GM21447 (cell line): Measurements from ENCODE around the gene RSPH9.
A peak's percentile ranks its signal among the peaks of the same experiment; 100 is the strongest.

Source experiments
- ATAC-seq: cut with Tn5 transposase; IDR thresholded peaks from one replicate; pipeline ENCODE4 v1.9.1; 2021; ENCODE audit not compliant: unreplicated experiment

RSPH9 gene

GRCh38 chr6:43644940-43645612 lies at the start of gene RSPH9:
Gene RSPH9 (plus strand): TSS chr6:43645036. CDS start chr6:43645099, 63 bp downstream.
- peak; percentile 70 for ATAC-seq

DNA sequence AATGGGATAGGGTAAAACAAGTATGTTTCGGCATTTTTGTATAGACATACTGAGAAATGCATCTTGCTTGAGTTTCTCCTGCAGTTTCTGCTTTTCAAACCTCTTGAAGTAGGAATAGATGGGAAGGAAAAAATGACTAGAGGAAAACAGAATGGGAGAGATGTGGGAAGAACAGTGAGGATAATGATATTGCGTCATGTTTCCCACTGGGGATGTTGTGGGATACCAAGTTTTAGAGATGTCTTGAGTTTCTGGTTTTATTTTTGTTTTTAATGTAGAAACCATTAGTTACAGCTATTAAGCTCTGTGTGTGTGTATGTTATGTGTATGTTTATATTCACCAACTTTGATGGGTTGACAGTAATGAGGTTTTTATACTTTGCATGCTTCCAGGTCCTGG lies 44.2 kb upstream of the RSPH9 start:
- no peak for ATAC-seq

DNA sequence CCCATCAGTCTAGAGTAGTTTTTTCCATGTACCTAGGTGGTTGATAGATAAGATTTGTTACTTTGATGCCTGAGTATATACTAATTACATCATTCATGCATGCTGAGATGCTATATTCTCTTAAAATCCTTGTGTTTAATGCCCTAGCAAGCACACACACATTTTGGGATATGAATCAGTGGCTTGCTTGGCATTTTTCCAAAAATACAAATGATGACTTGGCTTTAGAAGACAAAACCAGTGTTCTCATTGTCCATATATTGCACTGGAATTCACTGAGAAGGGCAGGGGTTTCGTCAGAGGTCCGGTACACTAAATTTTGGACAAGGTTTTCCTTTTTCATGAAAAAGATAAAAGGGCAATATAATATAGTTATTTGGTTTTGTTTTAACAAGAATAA lies 40.7 kb upstream of the RSPH9 start:
- ATAC-seq, result no peak

DNA sequence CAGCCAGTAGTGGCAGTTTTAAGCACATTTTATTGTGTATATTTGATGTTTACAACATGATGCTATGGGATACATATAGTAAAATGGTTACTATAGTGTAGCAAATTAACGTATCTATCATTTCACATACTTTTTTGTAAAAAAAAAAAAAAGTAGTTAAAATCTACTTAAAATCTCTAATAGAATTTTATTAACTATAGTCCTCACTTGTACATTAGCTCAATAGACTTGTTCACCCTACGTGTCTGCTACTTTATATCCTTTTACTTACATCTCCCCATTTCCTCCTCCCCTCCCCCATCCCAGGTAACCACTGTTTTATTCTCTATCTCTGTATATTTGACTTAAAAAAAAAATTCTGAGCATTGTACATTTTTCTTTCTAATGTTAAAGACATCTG lies 38.8 kb upstream of the RSPH9 start:
- no peak for ATAC-seq

DNA sequence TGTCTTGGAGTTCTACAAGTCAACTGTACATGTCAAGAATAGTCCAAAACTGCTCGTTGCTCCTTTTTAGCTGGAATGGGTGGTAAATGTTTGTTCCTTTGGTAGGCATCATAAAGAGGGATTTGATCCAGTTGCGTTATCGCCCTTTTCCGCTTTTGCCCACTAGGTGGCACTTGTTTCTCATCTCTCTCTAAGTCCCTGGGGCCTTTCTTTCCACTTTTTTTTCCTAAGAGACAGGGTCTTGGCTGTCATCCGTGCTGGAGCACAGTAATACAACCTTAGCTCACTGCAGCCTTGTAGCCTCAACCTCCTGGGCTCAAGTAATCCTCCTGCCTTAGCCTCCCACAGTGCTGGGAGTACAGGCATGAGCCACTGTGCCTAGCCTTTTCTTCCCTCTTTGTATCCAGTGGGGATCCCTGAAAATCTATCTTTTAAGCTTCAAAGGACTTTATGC lies 36.5 kb upstream of the RSPH9 start:
- ATAC-seq, result no peak

GRCh38 chr6:43608807-43609206 lies 36.0 kb upstream of the RSPH9 start:
- ATAC-seq, result no peak

DNA sequence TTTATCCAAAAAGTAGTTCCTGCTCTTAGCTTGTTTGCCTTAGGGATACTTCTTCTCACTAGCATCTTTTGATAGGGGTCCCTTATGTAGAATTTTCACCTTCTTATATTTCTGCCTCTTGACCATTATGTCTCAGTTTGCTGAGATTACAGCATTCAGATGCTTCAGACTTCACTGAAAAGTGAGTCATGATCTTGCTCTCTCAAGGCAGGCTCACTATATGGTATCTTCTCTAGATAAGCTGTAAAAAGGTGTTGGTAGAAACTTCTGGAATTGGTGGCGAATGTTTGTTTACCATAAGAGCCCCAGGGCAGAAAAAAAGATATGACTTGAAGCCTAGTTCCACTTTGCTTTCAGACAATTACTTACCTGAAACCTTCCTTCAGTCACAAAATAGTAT lies 35.4 kb upstream of the RSPH9 start:
- ATAC-seq, result no peak

GRCh38 chr6:43610431-43610830 lies 34.4 kb upstream of the RSPH9 start:
- no peak for ATAC-seq

DNA sequence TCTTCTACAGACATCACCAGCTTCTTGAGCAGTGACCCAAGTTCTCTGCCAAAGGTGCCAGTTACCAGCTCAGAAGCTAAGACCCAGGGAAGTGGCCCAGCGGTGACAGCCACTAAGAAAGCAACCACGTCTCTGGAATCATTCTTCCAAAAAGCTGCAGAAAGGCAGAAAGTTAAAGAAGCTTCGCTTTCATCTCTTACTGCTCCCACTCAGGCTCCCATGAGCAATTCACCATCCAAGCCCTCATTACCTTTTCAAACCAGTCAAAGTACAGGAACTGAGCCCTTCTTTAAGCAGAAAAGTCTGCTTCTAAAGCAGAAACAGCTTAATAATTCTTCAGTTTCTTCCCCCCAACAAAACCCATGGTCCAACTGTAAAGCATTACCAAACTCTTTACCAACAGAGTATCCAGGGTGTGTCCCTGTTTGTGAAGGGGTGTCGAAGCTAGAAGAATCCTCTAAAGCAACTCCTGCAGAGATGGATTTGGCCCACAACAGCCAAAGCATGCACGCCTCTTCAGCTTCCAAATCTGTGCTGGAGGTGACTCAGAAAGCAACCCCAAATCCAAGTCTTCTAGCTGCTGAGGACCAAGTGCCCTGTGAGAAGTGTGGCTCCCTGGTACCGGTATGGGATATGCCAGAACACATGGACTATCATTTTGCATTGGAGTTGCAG lies 31.0 kb upstream of the RSPH9 start:
- ATAC-seq, result no peak

DNA sequence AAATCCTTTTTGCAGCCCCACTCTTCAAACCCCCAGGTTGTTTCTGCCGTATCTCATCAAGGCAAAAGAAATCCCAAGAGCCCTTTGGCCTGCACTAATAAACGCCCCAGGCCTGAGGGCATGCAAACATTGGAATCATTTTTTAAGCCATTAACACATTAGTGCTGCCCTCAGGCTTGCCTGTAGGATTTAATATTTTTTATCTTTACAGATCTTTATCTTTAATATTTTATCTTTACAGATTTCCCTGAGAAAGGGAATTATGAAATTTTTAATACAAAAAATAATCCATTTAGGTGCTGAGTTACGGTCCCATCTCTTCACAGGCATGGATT lies 30.5 kb upstream of the RSPH9 start:
- no peak for ATAC-seq

- ATAC-seq, result no peak
These were observed 27.9 kb upstream of the RSPH9 start for GRCh38 chr6:43616725-43617472.

- ATAC-seq, result no peak
These were observed 23.6 kb upstream of the RSPH9 start for GRCh38 chr6:43621078-43621835.

DNA sequence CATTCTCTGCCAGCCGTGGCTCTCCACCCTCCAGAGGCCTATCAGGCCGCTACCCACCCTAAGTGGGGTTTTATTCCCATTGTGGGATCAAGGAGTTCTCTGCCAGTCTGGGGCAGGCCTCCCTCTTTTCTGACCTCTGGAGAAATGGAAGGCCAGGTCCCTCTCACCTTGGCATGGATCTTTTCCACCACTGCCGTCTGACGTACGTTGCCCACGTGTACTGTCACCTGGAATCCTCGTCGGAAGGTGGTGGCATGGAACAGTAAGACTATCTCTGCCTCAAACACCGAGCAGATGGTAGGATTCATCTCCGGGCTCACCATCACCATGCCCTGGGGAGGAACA lies 23.0 kb upstream of the RSPH9 start:
- ATAC-seq, result no peak

GRCh38 chr6:43622541-43622940 lies 22.3 kb upstream of the RSPH9 start:
- no peak for ATAC-seq

GRCh38 chr6:43623880-43624785 lies 20.7 kb upstream of the RSPH9 start:
- ATAC-seq, result no peak

DNA sequence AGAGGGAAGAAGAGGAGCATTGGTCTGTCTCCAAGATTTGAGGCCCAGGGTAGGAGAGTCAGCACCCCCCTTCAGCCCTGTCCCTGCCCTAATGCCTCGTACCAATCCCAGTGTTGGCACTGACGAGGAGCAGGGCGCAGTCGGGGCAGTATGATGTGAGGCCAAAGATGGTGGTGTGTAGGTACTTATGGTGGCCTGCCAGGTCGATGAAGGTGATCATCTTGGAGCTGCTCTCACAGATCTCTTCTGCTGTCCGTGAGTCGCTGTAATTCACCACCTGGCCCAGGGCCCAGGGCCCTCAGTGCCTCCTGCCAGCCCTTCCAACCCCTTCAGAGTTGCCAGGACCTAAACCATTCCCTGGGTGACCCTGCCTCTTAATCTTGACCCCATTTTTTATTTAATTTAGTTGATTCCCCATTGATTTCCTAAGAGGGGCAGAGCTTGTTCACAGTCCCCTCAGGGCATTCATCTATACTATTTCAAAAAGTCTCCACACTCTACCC lies 20.0 kb upstream of the RSPH9 start:
- ATAC-seq, result no peak

DNA sequence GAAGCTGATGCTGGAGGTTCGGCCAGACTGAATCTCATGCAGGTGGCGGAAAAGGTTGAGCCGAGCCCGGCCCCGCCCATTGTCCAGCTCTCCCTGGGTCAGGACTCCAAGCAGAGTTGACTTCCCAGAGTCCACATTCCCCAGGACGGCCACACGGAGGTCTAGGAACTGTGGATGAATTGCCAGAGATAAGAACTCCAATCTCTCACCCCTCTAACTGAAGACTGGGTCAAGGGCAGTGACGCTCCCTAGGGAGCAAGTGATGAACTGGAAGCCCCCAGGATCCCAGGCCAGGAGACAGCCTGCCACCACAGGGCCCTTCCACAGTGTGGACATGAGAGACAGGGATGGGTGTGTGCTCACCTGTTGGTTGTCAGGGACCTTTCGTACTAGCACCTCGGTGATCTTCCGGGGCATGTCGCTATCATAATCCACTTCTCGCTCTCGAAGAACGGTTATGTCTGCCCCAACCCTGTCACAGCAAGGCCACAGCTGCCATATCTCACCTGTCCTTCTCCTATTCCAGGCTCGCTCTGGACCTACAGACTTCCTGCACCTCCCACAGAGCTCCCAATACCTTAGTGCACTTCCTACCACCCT lies 19.3 kb upstream of the RSPH9 start:
- ATAC-seq, result no peak

- ATAC-seq, result no peak
These were observed 17.6 kb upstream of the RSPH9 start for GRCh38 chr6:43627008-43627825.
